OCI-LY1 (cell line): ENCODE results near the gene VEPH1.

Experiments
- H2AFZ ChIP-seq: fragments of 200-600 bp; sonication (generic), shearing (Covaris generic); 2 replicates; pipeline ENCODE4 v1.6.0; 2014; ENCODE audit warnings: antibody characterized with exemption, mild to moderate bottlenecking, low read length
- H3F3A ChIP-seq: fragments of 200-600 bp; sonication (generic), shearing (Covaris generic); 2 replicates; pipeline ENCODE4 v1.6.0; 2014; ENCODE audit warnings: mild to moderate bottlenecking, antibody characterized with exemption, low read length, moderate library complexity; ENCODE audit not compliant: insufficient read depth
- H3K27ac ChIP-seq: fragments of 200-600 bp; sonication (generic); 2 replicates; pipeline ENCODE4 v1.5.1; 2014; ENCODE audit warnings: low read length, mixed run types, mild to moderate bottlenecking, low read depth; ENCODE audit not compliant: poor library complexity, severe bottlenecking
- H3K27me3 ChIP-seq: fragments of 200-600 bp; sonication (generic); 2 replicates; pipeline ENCODE4 v1.6.0; 2014; ENCODE audit warnings: antibody characterized with exemption, mild to moderate bottlenecking, low read length, moderate library complexity; ENCODE audit not compliant: insufficient read depth
- H3K36me3 ChIP-seq: fragments of 200-600 bp; sonication (generic); 2 replicates; pipeline ENCODE4 v1.6.1; 2014; ENCODE audit warnings: mild to moderate bottlenecking, antibody characterized with exemption, low read length, moderate library complexity, mixed read lengths; ENCODE audit not compliant: insufficient read depth
- H3K4me1 ChIP-seq: fragments of 200-600 bp; sonication (generic); 2 replicates; pipeline ENCODE4 v1.5.1; 2014; ENCODE audit warnings: mild to moderate bottlenecking, low read length, moderate library complexity; ENCODE audit not compliant: insufficient read depth, severe bottlenecking
- H3K4me2 ChIP-seq: fragments of 200-600 bp; sonication (generic), shearing (Covaris generic); 2 replicates; pipeline ENCODE4 v1.6.1; 2014; ENCODE audit warnings: low read length
- H3K4me3 ChIP-seq: fragments of 200-600 bp; sonication (generic); 2 replicates; pipeline ENCODE4 v1.5.1; 2014; ENCODE audit warnings: low read length, low read depth, mild to moderate bottlenecking, mixed read lengths; ENCODE audit not compliant: poor library complexity, severe bottlenecking
- H3K79me2 ChIP-seq: fragments of 200-600 bp; shearing (Covaris generic); 2 replicates; pipeline ENCODE4 v1.6.1; 2016; ENCODE audit warnings: mixed run types, low read length, mixed read lengths; ENCODE audit not compliant: insufficient read depth
- H3K9ac ChIP-seq: fragments of 200-600 bp; sonication (generic), shearing (Covaris generic); 2 replicates; pipeline ENCODE4 v1.6.1; 2014; ENCODE audit warnings: mild to moderate bottlenecking, low read length, mixed read lengths
- H3K9me2 ChIP-seq: fragments of 200-600 bp; sonication (generic), shearing (Covaris generic); 2 replicates; pipeline ENCODE4 v1.6.1; 2014; ENCODE audit warnings: low read depth, mild to moderate bottlenecking, low read length, mixed read lengths
- H3K9me3 ChIP-seq: fragments of 200-600 bp; shearing (Covaris generic); 2 replicates; pipeline ENCODE4 v1.6.1; 2014; ENCODE audit warnings: low read length, mixed read lengths
- H4K20me1 ChIP-seq: fragments of 200-600 bp; sonication (generic), shearing (Covaris generic); 2 replicates; pipeline ENCODE4 v1.6.0; 2016; ENCODE audit warnings: mild to moderate bottlenecking, low read length; ENCODE audit not compliant: insufficient read depth
- EZH2 ChIP-seq: fragments of 200-600 bp; sonication (generic), shearing (Covaris generic); IDR thresholded peaks from 2 replicates; pipeline ENCODE4 v1.8.0; 2017; ENCODE audit warnings: borderline replicate concordance, mixed run types, mild to moderate bottlenecking, antibody characterized with exemption, low read length, moderate library complexity, mixed read lengths
- TF ChIP-seq, protein P1 (sequence below): fragments of 200-600 bp; sonication (generic), shearing (Covaris generic); IDR thresholded peaks from 2 replicates; pipeline ENCODE4 v1.5.1; 2017; ENCODE audit warnings: mild to moderate bottlenecking, antibody characterized with exemption, low read length, moderate library complexity, mixed read lengths

Gene VEPH1

DNA sequence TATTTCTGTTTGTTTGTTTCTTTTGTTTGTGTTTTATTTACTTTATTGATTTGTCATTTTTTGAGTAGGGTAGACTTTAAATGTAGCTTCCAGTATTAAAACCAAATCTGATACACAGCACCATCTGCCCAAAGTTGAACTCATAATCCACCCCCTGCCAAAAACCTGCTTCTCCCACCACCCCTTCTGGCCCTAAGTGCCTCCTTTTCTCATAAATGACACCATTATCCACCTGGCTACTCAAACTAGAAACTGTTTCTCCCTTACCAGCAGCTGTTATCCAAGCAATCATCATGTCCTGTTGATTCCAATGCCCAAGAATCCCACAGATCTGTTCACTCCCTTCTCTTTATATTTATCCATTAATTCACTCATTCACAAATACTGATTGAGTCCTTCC is 88.4 kb downstream of the VEPH1 start:
- Histone ChIP-seq H3K9me2 (no peaks in the 10 kb centered on the region), H2AFZ (no peak overlapping the region), H3K4me2 (no peak overlapping the region), H3K79me2 (no peaks in the 10 kb centered on the region), H3F3A (no peaks in the 10 kb centered on the region), H3K4me1 (no peaks in the 10 kb centered on the region), H3K9ac (no peak overlapping the region), H3K27ac (no peak overlapping the region), H3K27me3 (no peaks in the 10 kb centered on the region), H3K9me3 (no peaks in the 10 kb centered on the region), H4K20me1 (no peaks in the 10 kb centered on the region), H3K36me3 (no peaks in the 10 kb centered on the region), H3K4me3 (no peak overlapping the region)
- TF ChIP-seq, protein P1, sequence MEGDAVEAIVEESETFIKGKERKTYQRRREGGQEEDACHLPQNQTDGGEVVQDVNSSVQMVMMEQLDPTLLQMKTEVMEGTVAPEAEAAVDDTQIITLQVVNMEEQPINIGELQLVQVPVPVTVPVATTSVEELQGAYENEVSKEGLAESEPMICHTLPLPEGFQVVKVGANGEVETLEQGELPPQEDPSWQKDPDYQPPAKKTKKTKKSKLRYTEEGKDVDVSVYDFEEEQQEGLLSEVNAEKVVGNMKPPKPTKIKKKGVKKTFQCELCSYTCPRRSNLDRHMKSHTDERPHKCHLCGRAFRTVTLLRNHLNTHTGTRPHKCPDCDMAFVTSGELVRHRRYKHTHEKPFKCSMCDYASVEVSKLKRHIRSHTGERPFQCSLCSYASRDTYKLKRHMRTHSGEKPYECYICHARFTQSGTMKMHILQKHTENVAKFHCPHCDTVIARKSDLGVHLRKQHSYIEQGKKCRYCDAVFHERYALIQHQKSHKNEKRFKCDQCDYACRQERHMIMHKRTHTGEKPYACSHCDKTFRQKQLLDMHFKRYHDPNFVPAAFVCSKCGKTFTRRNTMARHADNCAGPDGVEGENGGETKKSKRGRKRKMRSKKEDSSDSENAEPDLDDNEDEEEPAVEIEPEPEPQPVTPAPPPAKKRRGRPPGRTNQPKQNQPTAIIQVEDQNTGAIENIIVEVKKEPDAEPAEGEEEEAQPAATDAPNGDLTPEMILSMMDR = no peak
- TF ChIP-seq EZH2 = no peak

DNA sequence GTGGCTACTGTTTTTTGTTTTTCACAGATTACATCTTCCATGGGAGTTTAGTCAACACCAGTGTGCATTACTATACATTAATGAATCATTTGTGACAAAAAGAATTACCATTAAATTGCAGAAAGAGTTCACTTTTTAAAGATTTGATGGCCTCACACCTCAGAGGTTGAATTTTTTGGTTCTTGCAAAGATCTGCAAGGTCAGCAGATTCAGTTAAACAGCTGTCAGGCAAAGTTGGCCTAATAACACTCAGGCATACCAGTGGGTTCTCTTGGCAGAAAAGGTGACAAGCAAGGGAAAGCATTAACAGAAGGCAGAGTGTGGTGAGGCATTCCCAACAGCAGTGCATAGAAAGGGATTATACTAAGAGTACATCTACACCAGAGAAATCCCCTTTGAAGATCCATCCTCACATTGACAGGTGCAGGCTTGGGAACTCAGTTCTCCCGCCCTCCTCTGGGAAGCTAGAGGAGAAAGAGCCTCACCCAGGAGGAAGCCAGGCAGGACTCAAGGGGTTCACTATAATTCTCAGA is 90.8 kb downstream of the VEPH1 start:
- no peaks in the 10 kb centered on the region for H3K9me2 ChIP-seq
- no peaks in the 10 kb centered on the region for H3K27me3 ChIP-seq
- H3K79me2 ChIP-seq = no peaks in the 10 kb centered on the region
- no peaks in the 10 kb centered on the region for H3F3A ChIP-seq
- TF ChIP-seq, protein P1 = no peak
- TF ChIP-seq EZH2 = no peak
- H3K27ac ChIP-seq = no peak overlapping the region
- H3K4me1 ChIP-seq = no peaks in the 10 kb centered on the region
- no peak overlapping the region for H3K4me3 ChIP-seq
- H2AFZ ChIP-seq = no peak overlapping the region
- no peaks in the 10 kb centered on the region for H4K20me1 ChIP-seq
- no peaks in the 10 kb centered on the region for H3K9me3 ChIP-seq
- H3K9ac ChIP-seq = no peak overlapping the region
- H3K4me2 ChIP-seq = no peak overlapping the region
- no peaks in the 10 kb centered on the region for H3K36me3 ChIP-seq

DNA sequence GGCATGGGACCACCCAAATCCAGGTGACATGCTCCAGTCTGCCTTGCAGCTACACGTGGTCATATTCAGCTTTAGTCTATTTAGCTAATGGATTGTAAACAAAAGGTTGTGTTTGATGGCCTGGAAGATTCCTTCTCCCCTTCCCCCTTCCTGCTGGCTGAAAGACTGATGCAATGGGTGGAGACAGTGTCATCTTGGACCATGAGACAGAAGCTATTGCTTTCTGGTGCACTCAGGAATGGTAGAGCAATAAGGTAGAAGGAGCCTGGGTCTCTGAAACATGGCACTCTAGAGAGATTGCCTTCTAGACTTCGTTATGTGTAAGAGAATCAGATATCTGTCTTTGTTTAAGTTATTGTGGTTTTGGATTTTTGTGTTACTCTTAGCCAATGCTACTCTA is 92.3 kb downstream of the VEPH1 start:
- Histone ChIP-seq H3K9ac (no peak overlapping the region), H3K27ac (no peak overlapping the region), H2AFZ (no peak overlapping the region), H3K79me2 (no peaks in the 10 kb centered on the region), H3K27me3 (no peaks in the 10 kb centered on the region), H3K4me1 (no peaks in the 10 kb centered on the region), H3K36me3 (no peaks in the 10 kb centered on the region), H4K20me1 (no peaks in the 10 kb centered on the region), H3K9me3 (no peaks in the 10 kb centered on the region), H3K4me2 (no peak overlapping the region), H3K9me2 (no peaks in the 10 kb centered on the region), H3F3A (no peaks in the 10 kb centered on the region), H3K4me3 (no peak overlapping the region)
- no peak for TF ChIP-seq EZH2
- TF ChIP-seq, protein P1 = no peak
